CD14-positive monocyte (primary cell): ENCODE measurements around the gene KLLN. TPM values are rescaled to one million over a fixed set of nuclear protein-coding genes. Genes with fewer than 3 reads are reported as not detected.

Source experiments
- DNase-seq, 3 donors: peaks; one replicate each; pipeline ENCODE4 v3.0.0-alpha.2; 2011 to 2022
- H2AFZ ChIP-seq: 2 replicates; pipeline ENCODE4 v1.6.0; 2012; ENCODE audit warnings: mild to moderate bottlenecking, low read depth, low read length, inconsistent platforms; ENCODE audit not compliant: insufficient read depth, poor library complexity, severe bottlenecking
- H3K27ac ChIP-seq, 2 donors: 1 replicate in 1 of 2; 2 replicates in 1 of 2; pipeline ENCODE4 v1.5.1; 2012 to 2013; ENCODE audit warnings: low read length in 2 of 2, control low read depth in 1 of 2, inconsistent platforms in 1 of 2, low read depth in 1 of 2, mild to moderate bottlenecking in 1 of 2
- H3K27me3 ChIP-seq, 2 donors: one replicate each; pipeline versions ENCODE4 v1.6.0 to v1.6.1; 2011 to 2013; ENCODE audit warnings: low read length in 2 of 2; ENCODE audit not compliant: control insufficient read depth in 2 of 2, insufficient read depth in 2 of 2
- H3K36me3 ChIP-seq, 2 donors: replicated peaks in 1 of 2; 1 replicate in 1 of 2; 2 replicates in 1 of 2; pipeline versions ENCODE4 v1.5.1 to v1.6.1; 2012 to 2013; ENCODE audit warnings: low read length in 2 of 2, control low read depth in 1 of 2, inconsistent platforms in 1 of 2, mild to moderate bottlenecking in 1 of 2; ENCODE audit not compliant: insufficient read depth in 2 of 2, control insufficient read depth in 1 of 2
- H3K4me1 ChIP-seq, 2 donors: 1 replicate in 1 of 2; 2 replicates in 1 of 2; pipeline versions ENCODE4 v1.5.1 to v1.6.1; 2012 to 2013; ENCODE audit warnings: low read length in 2 of 2, control low read depth in 1 of 2, inconsistent platforms in 1 of 2, mild to moderate bottlenecking in 1 of 2, moderate library complexity in 1 of 2; ENCODE audit not compliant: insufficient read depth in 2 of 2, control insufficient read depth in 1 of 2
- H3K4me2 ChIP-seq: replicated peaks from 2 replicates; pipeline ENCODE3; 2012; ENCODE audit warnings: low read length, moderate library complexity, mild to moderate bottlenecking; ENCODE audit not compliant: poor library complexity, severe bottlenecking; ENCODE audit errors: extremely low read depth
- H3K4me3 ChIP-seq, 3 experiments: fragments of 200-600 bp in 1 of 3; sonication (generic) in 1 of 3; replicated peaks in 1 of 3; 1 replicate in 2 of 3; 2 replicates in 1 of 3; pipeline ENCODE4 v1.5.1; 2011 to 2013; ENCODE audit warnings: low read length in 3 of 3, mild to moderate bottlenecking in 3 of 3, control low read depth in 2 of 3, low read depth in 2 of 3, inconsistent platforms in 1 of 3, moderate library complexity in 1 of 3
- H3K79me2 ChIP-seq: 2 replicates; pipeline ENCODE4 v1.6.0; 2012; ENCODE audit warnings: mild to moderate bottlenecking, control low read depth, inconsistent platforms, low read length, moderate library complexity; ENCODE audit not compliant: insufficient read depth
- H3K9ac ChIP-seq: 2 replicates; pipeline ENCODE4 v1.6.0; 2017; ENCODE audit warnings: low read length, mild to moderate bottlenecking; ENCODE audit not compliant: insufficient read depth, poor library complexity, severe bottlenecking
- H3K9me3 ChIP-seq, 2 donors: replicated peaks in 1 of 2; 1 replicate in 1 of 2; 2 replicates in 1 of 2; pipeline versions ENCODE4 v1.5.1 to v1.6.1; 2012 to 2013; ENCODE audit warnings: low read length in 2 of 2, control low read depth in 1 of 2; ENCODE audit not compliant: control insufficient read depth in 1 of 2, insufficient read depth in 1 of 2
- H4K20me1 ChIP-seq: 2 replicates; pipeline ENCODE4 v1.6.0; 2012; ENCODE audit warnings: mild to moderate bottlenecking, low read length, control low read depth, moderate library complexity; ENCODE audit not compliant: insufficient read depth
- H3K27ac Mint-ChIP-seq, 7 donors: one replicate each; pipeline ENCODE4 v1.8.0; 2020; ENCODE audit warnings: mild to moderate bottlenecking in 7 of 7, mixed read lengths in 7 of 7, moderate library complexity in 6 of 7, inconsistent platforms in 2 of 7
- H3K27me3 Mint-ChIP-seq, 3 donors: one replicate each; pipeline ENCODE4 v1.8.0; 2021 to 2022; ENCODE audit warnings: low read depth in 3 of 3, mild to moderate bottlenecking in 3 of 3, mixed read lengths in 3 of 3, moderate library complexity in 3 of 3, inconsistent platforms in 1 of 3
- H3K36me3 Mint-ChIP-seq, 2 donors: one replicate each; pipeline ENCODE4 v1.8.0; 2020; ENCODE audit warnings: mixed read lengths in 2 of 2, inconsistent platforms in 1 of 2, mild to moderate bottlenecking in 1 of 2
- H3K4me1 Mint-ChIP-seq: one replicate; pipeline ENCODE4 v1.8.0; 2020; ENCODE audit warnings: mild to moderate bottlenecking, mixed read lengths
- H3K4me3 Mint-ChIP-seq, 2 donors: one replicate each; pipeline ENCODE4 v1.8.0; 2020; ENCODE audit warnings: mild to moderate bottlenecking in 2 of 2, mixed read lengths in 2 of 2, moderate library complexity in 1 of 2
- H3K9me3 Mint-ChIP-seq, 7 donors: one replicate each; pipeline ENCODE4 v1.8.0; 2020 to 2022; ENCODE audit warnings: mixed read lengths in 7 of 7, mild to moderate bottlenecking in 6 of 7, moderate library complexity in 6 of 7, inconsistent platforms in 2 of 7
- CTCF ChIP-seq: fragments of 200-600 bp; IDR thresholded peaks from one replicate; pipeline ENCODE4 v1.8.0; 2022; ENCODE audit warnings: antibody characterized with exemption, mild to moderate bottlenecking
- WGBS: methylation state at CpG from one replicate; pipeline ENCODE4 v1.1.5; 2013; ENCODE audit warnings: missing lambda C conversion rate; ENCODE audit not compliant: insufficient coverage; 5-methylcytosine and 5-hydroxymethylcytosine counted together
- intact Hi-C, 2 donors: fragments of 100-400 bp; cut with micrococcal nuclease; formaldehyde crosslinking; loops; one replicate each; pipeline versions ENCODE4 v1.15.0 to v1.15.1; 2023
- polyA plus RNA-seq, 3 donors: library from polyadenylated mRNA; depleted of rRNA in 1 of 3; unstranded in 2 of 3; stranded (reverse) in 1 of 3; fragments of 300-500 nt in 2 of 3; fragments of >200 nt in 1 of 3; fragmentation: Illumina TruSeq in 2 of 3; gene quantifications; 1 replicate in 2 of 3; 2 replicates in 1 of 3; pipeline ENCODE4 v1.2.3, GENCODE V29; 2012 to 2021

Gene KLLN
- polyA plus RNA-seq, 3 donors: 0.11 to 0.23 (median 0.12) TPM

GRCh38 chr10:87841186-87841585, 22.1 kb downstream of the KLLN start:
- H3K4me1 ChIP-seq: peaks cover 0 to 3% of the 10 kb centered on the region in 2 donors
- peaks cover 6% of the 10 kb centered on the region for H3K4me1 Mint-ChIP-seq
- intact Hi-C loops: no loop called here
- no peaks in the 10 kb centered on the region for H3K36me3 Mint-ChIP-seq
- H3K27ac Mint-ChIP-seq: no peak overlapping the region
- no peaks in the 10 kb centered on the region for H3K9me3 ChIP-seq
- no peak overlapping the region for H3K4me3 Mint-ChIP-seq
- no peak for DNase-seq
- WGBS: 100% methylated on average over 2 of the region's 3 CpGs
- no peaks in the 10 kb centered on the region for H3K27me3 ChIP-seq
- no peaks in the 10 kb centered on the region for H4K20me1 ChIP-seq
- no peak overlapping the region for H3K4me2 ChIP-seq
- no peak overlapping the region for H3K9ac ChIP-seq
- H3K27me3 Mint-ChIP-seq: peaks cover 0 to under 1% (median 0%) of the 10 kb centered on the region in 3 donors
- no peaks in the 10 kb centered on the region for H3K9me3 Mint-ChIP-seq
- no peak overlapping the region for H2AFZ ChIP-seq
- H3K36me3 ChIP-seq: no peaks in the 10 kb centered on the region
- no peak for TF ChIP-seq CTCF
- no peak overlapping the region for H3K27ac ChIP-seq
- no peak overlapping the region for H3K4me3 ChIP-seq
- H3K79me2 ChIP-seq: no peaks in the 10 kb centered on the region

- peaks cover 0 to 3% (median 0%) of the 10 kb centered on the region in 3 donors for H3K27me3 Mint-ChIP-seq
- no peak overlapping the region for H3K4me3 ChIP-seq
- H3K4me1 ChIP-seq: peaks cover 0 to 3% of the 10 kb centered on the region in 2 donors
- H3K9me3 Mint-ChIP-seq: no peaks in the 10 kb centered on the region
- peaks cover 6% of the 10 kb centered on the region for H3K4me1 Mint-ChIP-seq
- H3K36me3 ChIP-seq: no peaks in the 10 kb centered on the region
- H3K79me2 ChIP-seq: no peaks in the 10 kb centered on the region
- no peaks in the 10 kb centered on the region for H4K20me1 ChIP-seq
- intact Hi-C loops: no loop called here
- no peak overlapping the region for H2AFZ ChIP-seq
- no peak overlapping the region for H3K4me2 ChIP-seq
- H3K9me3 ChIP-seq: no peaks in the 10 kb centered on the region
- no peak overlapping the region for H3K27ac Mint-ChIP-seq
- no peak overlapping the region for H3K9ac ChIP-seq
- no peak for DNase-seq
- 100% methylated on average over 1 of the region's 2 CpGs for WGBS
- H3K27ac ChIP-seq: no peak overlapping the region
- no peaks in the 10 kb centered on the region for H3K36me3 Mint-ChIP-seq
- H3K4me3 Mint-ChIP-seq: no peak overlapping the region
- no peaks in the 10 kb centered on the region for H3K27me3 ChIP-seq
- no peak for TF ChIP-seq CTCF
Observed at GRCh38 chr10:87838650-87839049, 24.7 kb downstream of the KLLN start.
